HG02943 (cell line): ENCODE results near the gene PDS5A.
"Not testable (repeated sequence)": the region's sequence is repeated elsewhere in the genome, so short reads cannot be mapped to it uniquely, and the experiment has no call there.

Experiments
- ATAC-seq: cut with Tn5 transposase; IDR thresholded peaks from one replicate; pipeline ENCODE4 v1.9.1; 2021; ENCODE audit warnings: mild to moderate bottlenecking, low read depth, moderate library complexity; ENCODE audit not compliant: unreplicated experiment

Gene PDS5A, protein sequence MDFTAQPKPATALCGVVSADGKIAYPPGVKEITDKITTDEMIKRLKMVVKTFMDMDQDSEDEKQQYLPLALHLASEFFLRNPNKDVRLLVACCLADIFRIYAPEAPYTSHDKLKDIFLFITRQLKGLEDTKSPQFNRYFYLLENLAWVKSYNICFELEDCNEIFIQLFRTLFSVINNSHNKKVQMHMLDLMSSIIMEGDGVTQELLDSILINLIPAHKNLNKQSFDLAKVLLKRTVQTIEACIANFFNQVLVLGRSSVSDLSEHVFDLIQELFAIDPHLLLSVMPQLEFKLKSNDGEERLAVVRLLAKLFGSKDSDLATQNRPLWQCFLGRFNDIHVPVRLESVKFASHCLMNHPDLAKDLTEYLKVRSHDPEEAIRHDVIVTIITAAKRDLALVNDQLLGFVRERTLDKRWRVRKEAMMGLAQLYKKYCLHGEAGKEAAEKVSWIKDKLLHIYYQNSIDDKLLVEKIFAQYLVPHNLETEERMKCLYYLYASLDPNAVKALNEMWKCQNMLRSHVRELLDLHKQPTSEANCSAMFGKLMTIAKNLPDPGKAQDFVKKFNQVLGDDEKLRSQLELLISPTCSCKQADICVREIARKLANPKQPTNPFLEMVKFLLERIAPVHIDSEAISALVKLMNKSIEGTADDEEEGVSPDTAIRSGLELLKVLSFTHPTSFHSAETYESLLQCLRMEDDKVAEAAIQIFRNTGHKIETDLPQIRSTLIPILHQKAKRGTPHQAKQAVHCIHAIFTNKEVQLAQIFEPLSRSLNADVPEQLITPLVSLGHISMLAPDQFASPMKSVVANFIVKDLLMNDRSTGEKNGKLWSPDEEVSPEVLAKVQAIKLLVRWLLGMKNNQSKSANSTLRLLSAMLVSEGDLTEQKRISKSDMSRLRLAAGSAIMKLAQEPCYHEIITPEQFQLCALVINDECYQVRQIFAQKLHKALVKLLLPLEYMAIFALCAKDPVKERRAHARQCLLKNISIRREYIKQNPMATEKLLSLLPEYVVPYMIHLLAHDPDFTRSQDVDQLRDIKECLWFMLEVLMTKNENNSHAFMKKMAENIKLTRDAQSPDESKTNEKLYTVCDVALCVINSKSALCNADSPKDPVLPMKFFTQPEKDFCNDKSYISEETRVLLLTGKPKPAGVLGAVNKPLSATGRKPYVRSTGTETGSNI (N-terminal part only)

GRCh38 chr4:39977489-39978377 is at the start of gene PDS5A:
Gene PDS5A, minus strand, starts transcription at chr4:39977911. Its CDS starts 1,334 bp downstream, at chr4:39976577.
- ATAC-seq, result peak; percentile 65

GRCh38 chr4:40024049-40024448 is 46.3 kb upstream of the PDS5A start:
- not testable (repeated sequence) for ATAC-seq

DNA sequence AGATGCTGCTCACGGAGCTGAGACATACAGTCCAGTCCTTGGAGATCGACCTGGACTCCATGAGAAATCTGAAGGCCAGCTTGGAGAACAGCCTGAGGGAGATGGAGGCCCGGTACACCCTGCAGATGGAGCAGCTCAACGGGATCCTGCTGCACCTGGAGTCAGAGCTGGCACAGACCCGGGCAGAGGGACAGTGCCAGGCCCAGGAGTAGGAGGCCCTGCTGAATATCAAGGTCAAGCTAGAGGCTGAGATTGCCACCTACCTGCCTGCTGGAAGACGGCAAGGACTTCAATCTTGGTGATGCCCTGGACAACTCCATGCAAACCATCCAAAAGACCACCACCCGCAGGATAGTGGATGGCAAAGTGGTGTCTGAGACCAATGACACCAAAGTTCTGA is 43.4 kb upstream of the PDS5A start:
- not testable (repeated sequence) for ATAC-seq

- no peak for ATAC-seq
Observed at GRCh38 chr4:40020221-40020620, 42.5 kb upstream of the PDS5A start.

DNA sequence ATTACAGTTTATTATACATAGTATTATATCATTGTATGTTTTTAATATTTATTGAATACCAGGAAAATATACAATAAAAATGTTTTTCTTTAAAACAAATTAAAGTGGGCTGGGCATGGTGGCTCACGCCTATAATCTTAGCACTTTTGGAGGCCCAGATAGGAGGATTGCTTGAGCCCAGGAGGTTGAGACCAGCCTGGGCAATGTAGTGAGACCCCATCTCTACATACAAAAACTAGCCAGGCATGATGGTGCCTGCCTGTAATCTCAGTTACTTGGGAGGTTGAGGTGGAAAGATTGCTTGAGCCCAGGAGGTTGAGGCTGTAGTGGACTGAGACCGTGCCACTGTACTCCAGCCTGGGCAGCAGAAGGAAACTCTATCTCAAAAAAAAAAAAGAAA is 38.3 kb upstream of the PDS5A start:
- ATAC-seq, result no peak

GRCh38 chr4:40003986-40004385 is 26.3 kb upstream of the PDS5A start:
- ATAC-seq, result no peak

GRCh38 chr4:40000711-40001110 is 23.0 kb upstream of the PDS5A start:
- ATAC-seq, result no peak

DNA sequence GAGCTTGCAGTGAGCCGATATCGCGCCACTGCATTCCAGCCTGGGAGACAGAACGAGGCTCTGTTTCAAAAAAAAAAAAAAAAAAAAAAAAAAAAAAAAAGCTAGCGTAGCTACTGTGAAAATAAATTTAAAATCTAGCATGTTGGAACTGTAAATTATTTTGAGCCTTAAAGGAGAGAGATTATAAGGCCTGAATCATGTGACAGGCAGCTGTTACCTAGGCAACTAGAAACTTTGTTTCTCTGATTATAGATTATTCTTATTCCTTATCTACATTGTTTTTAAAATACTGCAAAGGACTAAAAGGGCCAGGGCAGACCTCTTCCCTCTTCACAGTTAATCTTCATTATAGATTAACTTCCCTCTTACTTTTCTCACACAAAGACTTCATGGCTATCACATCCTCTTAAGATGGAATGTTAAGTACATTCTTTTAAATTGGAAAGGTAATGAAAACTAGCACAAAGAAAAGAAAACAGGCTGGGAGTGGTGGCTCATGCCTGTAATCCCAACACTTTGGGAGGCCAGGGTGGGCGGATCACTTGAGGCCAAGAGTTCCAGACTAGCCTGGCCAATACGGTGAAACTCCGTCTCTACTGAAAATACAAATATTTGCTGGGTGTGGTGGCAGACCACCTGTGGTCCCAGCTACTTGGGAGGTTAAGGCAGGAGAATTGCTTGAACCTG is 21.1 kb upstream of the PDS5A start:
- ATAC-seq, result no peak

DNA sequence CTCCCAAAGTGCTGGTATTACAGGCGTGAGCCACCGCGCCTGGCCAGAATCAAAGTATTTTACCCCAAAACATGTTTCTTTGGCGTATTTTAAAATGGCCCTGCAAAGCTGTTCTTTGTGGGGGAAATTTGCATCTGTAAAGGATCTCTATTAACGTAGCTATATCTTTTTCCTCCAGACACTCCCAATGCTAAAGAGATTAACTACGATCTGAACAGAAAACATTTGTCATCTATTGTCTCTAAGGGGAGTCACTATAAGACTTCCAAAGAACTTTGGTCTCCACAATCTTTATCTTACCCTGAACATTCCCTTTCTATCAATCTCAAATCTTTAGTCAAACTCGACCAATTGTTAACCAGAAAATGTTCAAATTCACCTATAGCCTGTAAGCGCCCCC is 19.1 kb upstream of the PDS5A start:
- ATAC-seq, result no peak

DNA sequence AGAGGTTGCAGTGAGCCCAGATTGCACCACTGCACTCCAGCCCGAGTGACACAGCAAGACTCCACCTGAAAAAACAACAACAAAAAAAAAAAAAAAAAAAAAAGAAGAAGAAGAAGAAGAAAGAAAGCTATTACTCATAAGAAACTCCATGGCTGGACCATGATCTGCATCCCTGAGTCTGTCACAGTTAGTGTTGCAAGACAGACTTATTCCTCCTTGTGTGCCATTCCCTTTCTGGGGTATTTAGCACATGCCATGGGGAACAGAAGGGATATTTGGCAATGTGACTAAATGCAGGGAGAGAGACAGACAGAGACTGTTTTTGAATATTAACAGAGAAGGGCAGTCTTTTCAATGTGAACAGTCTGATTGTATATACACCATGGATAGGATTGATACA is 16.7 kb upstream of the PDS5A start:
- ATAC-seq, result no peak

GRCh38 chr4:39989381-39989780 is 11.7 kb upstream of the PDS5A start:
- not testable (repeated sequence) for ATAC-seq

- ATAC-seq, result no peak
Observed at GRCh38 chr4:39987485-39987884, 9.8 kb upstream of the PDS5A start.

DNA sequence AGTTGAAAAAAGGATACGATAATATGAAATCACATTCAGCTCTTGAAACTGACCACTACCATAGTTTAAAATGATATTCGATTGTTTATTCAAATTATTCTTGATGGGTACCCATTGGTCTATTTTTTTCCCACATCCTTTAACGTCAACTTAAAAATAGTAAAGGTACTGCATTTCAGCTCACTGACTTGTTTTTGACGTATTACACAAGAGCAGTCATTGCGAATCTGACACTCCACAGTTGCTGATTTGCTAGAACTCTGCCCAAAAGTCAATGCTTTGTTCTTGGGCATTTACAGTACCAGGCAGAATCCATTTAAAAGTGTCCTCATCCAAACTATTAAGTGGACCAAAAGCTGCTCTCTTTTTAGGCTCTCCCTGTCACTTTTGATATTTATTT is 1.2 kb upstream of the PDS5A start:
- no peak for ATAC-seq

DNA sequence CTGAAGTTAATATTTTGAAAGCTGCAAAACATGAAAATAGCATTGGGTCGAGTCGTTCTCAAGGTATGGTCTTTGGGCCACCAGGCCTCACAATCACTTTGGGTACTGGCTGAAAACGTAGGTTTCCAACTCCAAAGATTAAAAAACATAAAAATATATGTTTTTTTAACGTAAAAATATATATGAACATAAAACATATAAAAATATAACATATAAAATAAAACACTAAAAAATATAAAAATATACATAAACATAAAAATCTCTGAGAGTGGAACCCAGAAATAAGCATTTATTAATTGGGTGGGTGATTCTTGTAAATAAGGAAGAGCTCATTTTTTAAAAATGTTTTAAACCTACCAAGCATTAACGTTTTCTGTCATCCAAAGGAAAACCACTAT is 666 bp upstream of the PDS5A start:
- ATAC-seq, result no peak

GRCh38 chr4:39976945-39977488 is 694 bp downstream of the PDS5A start:
- peak; percentile 21 for ATAC-seq

GRCh38 chr4:39976141-39976944 is 1.4 kb downstream of the PDS5A start:
- peak; percentile 45 for ATAC-seq

DNA sequence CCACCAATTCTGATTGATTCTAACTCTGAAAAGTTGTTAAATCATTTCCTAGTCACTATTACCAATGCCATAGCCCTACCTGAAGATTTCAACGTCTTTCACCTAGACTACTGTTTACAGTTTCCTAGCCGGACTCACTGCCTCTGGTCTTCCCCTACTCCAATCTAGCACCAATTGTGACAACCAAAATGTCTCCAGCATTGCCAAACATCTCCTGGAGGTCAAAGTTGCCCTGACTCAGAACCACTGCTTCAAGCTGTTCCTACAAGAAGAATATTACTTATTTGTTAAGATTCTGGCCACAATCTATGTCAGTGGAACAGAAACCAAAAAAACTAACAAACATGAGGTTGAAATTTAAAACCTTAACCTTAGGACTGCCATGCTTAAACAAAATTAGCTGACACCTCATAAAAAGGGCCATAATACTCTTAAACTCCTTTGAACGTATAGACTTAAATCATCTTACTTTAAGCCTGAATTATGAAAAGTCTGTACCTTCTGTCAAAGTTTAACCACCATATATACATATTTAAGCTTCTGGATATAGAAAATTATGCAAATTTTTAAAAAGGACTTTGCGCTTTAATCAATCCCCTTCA is 2.1 kb downstream of the PDS5A start:
- ATAC-seq, result no peak

GRCh38 chr4:39973052-39973451 is 4.7 kb downstream of the PDS5A start:
- ATAC-seq, result not testable (repeated sequence)
